Measurements from ENCODE around the gene DIAPH1. TPM values are rescaled to one million over a fixed set of nuclear protein-coding genes. Genes with fewer than 3 reads are reported as not detected.

DIAPH1 gene
- total RNA-seq, 1 donor from 2014 or later: 149 TPM

DNA sequence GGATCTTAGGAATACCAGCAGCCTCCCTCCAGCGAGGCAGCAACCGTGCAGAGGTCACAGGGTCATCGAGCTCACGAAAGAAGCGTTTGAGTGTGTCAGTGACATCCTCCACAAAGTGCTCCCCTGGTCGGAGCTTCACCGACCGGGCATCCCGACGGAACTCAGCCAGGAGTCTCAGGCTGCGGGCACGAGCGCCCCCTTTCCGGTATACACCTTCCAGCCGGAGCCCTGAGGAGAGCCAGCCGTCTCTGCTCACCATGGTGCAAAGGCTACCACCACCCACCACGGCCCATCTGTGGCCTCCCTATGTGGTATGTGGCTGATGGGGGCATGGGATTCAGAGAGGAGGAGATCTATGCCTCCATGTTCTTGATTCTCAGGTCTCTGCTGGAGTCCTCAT, 43.2 kb upstream of the DIAPH1 start:
- Mint-ChIP-seq H3K36me3 (ENCODE audit: low read depth, unreplicated experiment) (peaks cover 52% of the 10 kb centered on the region), H3K4me1 (ENCODE audit: unreplicated experiment) (peaks cover 20% of the 10 kb centered on the region)
- TF ChIP-seq, protein P1, sequence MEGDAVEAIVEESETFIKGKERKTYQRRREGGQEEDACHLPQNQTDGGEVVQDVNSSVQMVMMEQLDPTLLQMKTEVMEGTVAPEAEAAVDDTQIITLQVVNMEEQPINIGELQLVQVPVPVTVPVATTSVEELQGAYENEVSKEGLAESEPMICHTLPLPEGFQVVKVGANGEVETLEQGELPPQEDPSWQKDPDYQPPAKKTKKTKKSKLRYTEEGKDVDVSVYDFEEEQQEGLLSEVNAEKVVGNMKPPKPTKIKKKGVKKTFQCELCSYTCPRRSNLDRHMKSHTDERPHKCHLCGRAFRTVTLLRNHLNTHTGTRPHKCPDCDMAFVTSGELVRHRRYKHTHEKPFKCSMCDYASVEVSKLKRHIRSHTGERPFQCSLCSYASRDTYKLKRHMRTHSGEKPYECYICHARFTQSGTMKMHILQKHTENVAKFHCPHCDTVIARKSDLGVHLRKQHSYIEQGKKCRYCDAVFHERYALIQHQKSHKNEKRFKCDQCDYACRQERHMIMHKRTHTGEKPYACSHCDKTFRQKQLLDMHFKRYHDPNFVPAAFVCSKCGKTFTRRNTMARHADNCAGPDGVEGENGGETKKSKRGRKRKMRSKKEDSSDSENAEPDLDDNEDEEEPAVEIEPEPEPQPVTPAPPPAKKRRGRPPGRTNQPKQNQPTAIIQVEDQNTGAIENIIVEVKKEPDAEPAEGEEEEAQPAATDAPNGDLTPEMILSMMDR (IDR thresholded peaks at IDR 0.05; ENCODE audit: unreplicated experiment): no peak

DNA sequence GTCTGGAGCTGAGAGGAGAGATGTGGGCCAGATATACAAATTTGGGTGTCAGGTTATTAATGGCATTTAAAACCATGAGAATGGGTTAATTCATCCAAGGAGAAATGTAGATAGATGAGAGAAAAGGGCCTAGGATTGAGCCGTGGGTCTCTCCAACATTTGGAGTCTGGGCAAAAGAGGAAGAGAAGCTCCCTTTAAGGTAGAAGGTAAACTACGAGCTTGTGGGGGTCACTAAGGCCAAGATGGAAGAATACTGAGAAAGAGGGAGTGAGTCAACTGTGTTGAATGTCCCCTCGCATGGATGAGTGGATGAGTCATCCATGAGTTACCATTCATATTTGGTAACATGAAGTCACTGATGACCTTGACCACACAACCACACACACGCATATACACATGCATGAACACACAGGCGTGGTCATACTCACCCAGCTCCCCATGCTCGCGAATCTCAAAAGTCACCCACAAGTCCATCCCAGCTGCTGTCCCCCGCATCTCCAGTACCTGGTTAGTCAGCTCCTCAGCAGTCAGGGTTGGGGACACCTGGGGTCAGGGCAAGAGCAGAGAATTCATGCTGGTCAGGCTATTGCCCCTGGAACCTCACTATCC, 39.2 kb upstream of the DIAPH1 start:
- peaks cover 14% of the 10 kb centered on the region for H3K4me1 Mint-ChIP-seq (ENCODE audit: unreplicated experiment)
- no peak overlapping the region for H3K27ac Mint-ChIP-seq (ENCODE audit: unreplicated experiment)
- H3K9me3 Mint-ChIP-seq (ENCODE audit: unreplicated experiment): no peaks in the 10 kb centered on the region
- TF ChIP-seq, protein P1 (IDR thresholded peaks at IDR 0.05; ENCODE audit: unreplicated experiment): no peak
- peaks cover 80% of the 10 kb centered on the region for H3K36me3 Mint-ChIP-seq (ENCODE audit: low read depth, unreplicated experiment)
- H3K4me3 Mint-ChIP-seq (ENCODE audit: unreplicated experiment): peak overlapping the region; percentile 70
- peaks cover 19% of the 10 kb centered on the region for H3K27me3 Mint-ChIP-seq (ENCODE audit: unreplicated experiment)
- no peak for DNase-seq (ENCODE audit: low spot score)

More for the DNA sequence above, 43.2 kb upstream of the DIAPH1 start:
- H3K27me3 Mint-ChIP-seq (ENCODE audit: unreplicated experiment): peaks cover 9% of the 10 kb centered on the region
- H3K4me3 Mint-ChIP-seq (ENCODE audit: unreplicated experiment): peak overlapping the region; percentile 38
- H3K9me3 Mint-ChIP-seq (ENCODE audit: unreplicated experiment): no peaks in the 10 kb centered on the region
- H3K27ac Mint-ChIP-seq (ENCODE audit: unreplicated experiment): peak overlapping the region; percentile 19
- DNase-seq (ENCODE audit: low spot score): no peak

DNA sequence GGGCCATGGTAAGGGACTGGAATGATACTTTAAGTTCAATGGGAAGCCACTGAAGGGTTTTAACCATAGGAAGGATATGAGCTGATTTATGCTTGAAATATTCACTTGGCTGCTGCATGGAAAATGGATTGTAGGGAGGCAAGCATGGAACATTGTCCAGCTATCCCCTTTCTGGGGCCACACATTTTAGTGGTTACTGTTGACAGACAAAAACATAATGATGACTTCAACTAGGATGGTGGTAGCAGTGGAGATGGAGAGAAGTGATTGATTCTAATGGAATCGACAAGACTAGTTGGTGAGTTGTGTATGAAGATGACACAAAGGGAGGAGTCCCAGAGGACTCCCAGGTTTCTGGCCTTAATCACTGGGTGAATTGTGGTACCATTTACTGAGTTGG, 38.6 kb upstream of the DIAPH1 start:
- peaks cover 21% of the 10 kb centered on the region for H3K27me3 Mint-ChIP-seq (ENCODE audit: unreplicated experiment)
- DNase-seq (ENCODE audit: low spot score): no peak
- H3K9me3 Mint-ChIP-seq (ENCODE audit: unreplicated experiment): no peaks in the 10 kb centered on the region
- H3K4me1 Mint-ChIP-seq (ENCODE audit: unreplicated experiment): peaks cover 18% of the 10 kb centered on the region
- H3K4me3 Mint-ChIP-seq (ENCODE audit: unreplicated experiment): peak overlapping the region; percentile 70
- TF ChIP-seq, protein P1 (IDR thresholded peaks at IDR 0.05; ENCODE audit: unreplicated experiment): no peak
- peaks cover 83% of the 10 kb centered on the region for H3K36me3 Mint-ChIP-seq (ENCODE audit: low read depth, unreplicated experiment)
- H3K27ac Mint-ChIP-seq (ENCODE audit: unreplicated experiment): no peak overlapping the region

GRCh38 chr5:141656396-141656795, 37.6 kb upstream of the DIAPH1 start:
- H3K36me3 Mint-ChIP-seq (ENCODE audit: low read depth, unreplicated experiment): peaks cover 81% of the 10 kb centered on the region
- TF ChIP-seq, protein P1 (IDR thresholded peaks at IDR 0.05; ENCODE audit: unreplicated experiment): no peak
- no peak for DNase-seq (ENCODE audit: low spot score)
- no peaks in the 10 kb centered on the region for H3K9me3 Mint-ChIP-seq (ENCODE audit: unreplicated experiment)
- peaks cover 25% of the 10 kb centered on the region for H3K4me1 Mint-ChIP-seq (ENCODE audit: unreplicated experiment)
- H3K27ac Mint-ChIP-seq (ENCODE audit: unreplicated experiment): no peak overlapping the region
- peak overlapping the region; percentile 84 for H3K4me3 Mint-ChIP-seq (ENCODE audit: unreplicated experiment)
- peaks cover 21% of the 10 kb centered on the region for H3K27me3 Mint-ChIP-seq (ENCODE audit: unreplicated experiment)

- H3K9me3 Mint-ChIP-seq (ENCODE audit: unreplicated experiment): no peaks in the 10 kb centered on the region
- H3K36me3 Mint-ChIP-seq (ENCODE audit: low read depth, unreplicated experiment): peaks cover 75% of the 10 kb centered on the region
- H3K27me3 Mint-ChIP-seq (ENCODE audit: unreplicated experiment): peaks cover 22% of the 10 kb centered on the region
- TF ChIP-seq, protein P1 (IDR thresholded peaks at IDR 0.05; ENCODE audit: unreplicated experiment): no peak
- peak overlapping the region; percentile 56 for H3K4me3 Mint-ChIP-seq (ENCODE audit: unreplicated experiment)
- H3K27ac Mint-ChIP-seq (ENCODE audit: unreplicated experiment): no peak overlapping the region
- DNase-seq (ENCODE audit: low spot score): no peak
- peaks cover 26% of the 10 kb centered on the region for H3K4me1 Mint-ChIP-seq (ENCODE audit: unreplicated experiment)
Measured at GRCh38 chr5:141655020-141655419, 36.2 kb upstream of the DIAPH1 start.
